GM12892 (cell line): Measurements from ENCODE around the gene ADAMTS3.

Source experiments
- POLR2A ChIP-seq: IDR thresholded peaks from 2 replicates; pipeline ENCODE4 v1.6.1; 2011; ENCODE audit warnings: low read depth, low read length, control low read depth
- POLR2AphosphoS5 ChIP-seq: IDR thresholded peaks from 2 replicates; pipeline ENCODE4 v1.6.1; 2011; ENCODE audit warnings: low read depth, low read length, control low read depth

DNA sequence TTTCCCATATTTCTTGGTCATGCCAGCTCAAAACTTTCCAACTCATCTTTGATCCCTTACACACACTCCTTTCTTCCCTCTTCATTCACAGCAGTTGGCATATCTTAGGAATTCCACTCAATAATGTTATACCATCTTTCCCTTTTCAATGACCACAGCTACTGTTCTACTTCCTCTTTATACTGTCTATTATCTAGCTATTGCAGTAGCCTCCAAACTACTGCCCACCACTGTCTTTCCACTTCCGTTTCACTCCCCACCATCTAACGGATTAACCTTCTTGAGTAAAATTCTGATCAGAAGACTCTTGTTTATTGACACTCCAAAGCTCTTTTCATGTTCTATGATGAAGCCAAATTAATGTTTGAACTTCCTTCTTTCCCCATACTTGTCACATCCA is 55.8 kb downstream of the ADAMTS3 start:
- no peak for TF ChIP-seq POLR2AphosphoS5
- no peak for TF ChIP-seq POLR2A
